ENCODE data around the gene NAV1. TPM values are rescaled to one million over a fixed set of nuclear protein-coding genes. Genes with fewer than 3 reads are reported as not detected.

The NAV1 gene
- total RNA-seq, 2 experiments from 2014 or later, result 2.8 to 4.3 TPM

DNA sequence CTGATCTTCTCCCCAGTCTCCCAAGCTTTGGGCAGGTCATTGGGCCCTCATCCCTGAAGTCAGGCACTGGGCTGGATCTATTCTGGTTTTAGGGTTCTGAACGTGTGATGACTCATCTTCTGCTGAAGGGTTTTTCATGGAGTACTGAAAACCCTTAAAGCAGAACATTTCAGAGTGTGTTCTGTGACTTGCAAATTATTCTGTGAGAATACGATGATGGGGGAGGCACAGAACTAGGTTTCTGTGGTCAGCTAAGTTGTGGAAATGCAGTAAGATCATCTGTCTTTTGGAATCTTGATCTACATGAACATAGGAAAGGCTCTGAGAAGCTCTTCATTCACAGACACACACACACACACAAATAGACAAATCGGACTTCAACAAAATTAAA lies 46.2 kb downstream of the NAV1 start:
- no peak for TF ChIP-seq CTCF (IDR thresholded peaks at IDR 0.05)
- Histone ChIP-seq H3K9me3 (ENCODE audit: control insufficient read depth in 1 of 2, insufficient read depth in 1 of 2, low read length in 2 of 2) (no peaks in the 10 kb centered on the region), H3K4me1 (ENCODE audit: insufficient read depth, low read length) (no peaks in the 10 kb centered on the region), H3K27ac (ENCODE audit: low read depth in 1 of 2, low read length in 2 of 2) (no peak overlapping the region), H3K4me3 (ENCODE audit: low read length) (no peak overlapping the region), H3K27me3 (ENCODE audit: control insufficient read depth in 1 of 2, insufficient read depth in 2 of 2, low read length in 2 of 2) (no peaks in the 10 kb centered on the region), H3K36me3 (ENCODE audit: insufficient read depth, low read length) (no peaks in the 10 kb centered on the region)
- no peaks in the 10 kb centered on the region for H3K36me3 Mint-ChIP-seq (ENCODE audit: low read depth)
- DNase-seq (no peak), ATAC-seq (ENCODE audit: poor library complexity) (no peak)
- no peaks in the 10 kb centered on the region for H3K4me1 Mint-ChIP-seq (ENCODE audit: low read depth)
- H3K27ac Mint-ChIP-seq, result no peak overlapping the region
- POLR2A ChIA-PET, result no interaction called here
- no peaks in the 10 kb centered on the region for H3K9me3 Mint-ChIP-seq
- CTCF ChIA-PET, result no interaction called here
- intact Hi-C loops (cut with DNase I, micrococcal nuclease), result no loop called here
- peaks cover 5% of the 10 kb centered on the region for H3K27me3 Mint-ChIP-seq
- H3K4me3 Mint-ChIP-seq, result no peak overlapping the region

GRCh38 chr1:201585901-201586300 lies 47.0 kb downstream of the NAV1 start:
- peaks cover 5% of the 10 kb centered on the region for H3K27me3 Mint-ChIP-seq
- no peaks in the 10 kb centered on the region for H3K27me3 ChIP-seq (ENCODE audit: control insufficient read depth in 1 of 2, insufficient read depth in 2 of 2, low read length in 2 of 2)
- intact Hi-C loops (cut with DNase I, micrococcal nuclease), result no loop called here
- H3K36me3 ChIP-seq (ENCODE audit: insufficient read depth, low read length), result no peaks in the 10 kb centered on the region
- H3K4me1 Mint-ChIP-seq (ENCODE audit: low read depth), result no peaks in the 10 kb centered on the region
- no peak overlapping the region for H3K27ac Mint-ChIP-seq
- no peaks in the 10 kb centered on the region for H3K36me3 Mint-ChIP-seq (ENCODE audit: low read depth)
- POLR2A ChIA-PET, result no interaction called here
- no peak overlapping the region for H3K4me3 ChIP-seq (ENCODE audit: low read length)
- DNase-seq (no peak), ATAC-seq (ENCODE audit: poor library complexity) (no peak)
- no peaks in the 10 kb centered on the region for H3K4me1 ChIP-seq (ENCODE audit: insufficient read depth, low read length)
- no peaks in the 10 kb centered on the region for H3K9me3 Mint-ChIP-seq
- no peak overlapping the region for H3K27ac ChIP-seq (ENCODE audit: low read depth in 1 of 2, low read length in 2 of 2)
- H3K9me3 ChIP-seq (ENCODE audit: control insufficient read depth in 1 of 2, insufficient read depth in 1 of 2, low read length in 2 of 2), result no peaks in the 10 kb centered on the region
- CTCF ChIA-PET, result no interaction called here
- H3K4me3 Mint-ChIP-seq, result no peak overlapping the region
- no peak for TF ChIP-seq CTCF (IDR thresholded peaks at IDR 0.05)

DNA sequence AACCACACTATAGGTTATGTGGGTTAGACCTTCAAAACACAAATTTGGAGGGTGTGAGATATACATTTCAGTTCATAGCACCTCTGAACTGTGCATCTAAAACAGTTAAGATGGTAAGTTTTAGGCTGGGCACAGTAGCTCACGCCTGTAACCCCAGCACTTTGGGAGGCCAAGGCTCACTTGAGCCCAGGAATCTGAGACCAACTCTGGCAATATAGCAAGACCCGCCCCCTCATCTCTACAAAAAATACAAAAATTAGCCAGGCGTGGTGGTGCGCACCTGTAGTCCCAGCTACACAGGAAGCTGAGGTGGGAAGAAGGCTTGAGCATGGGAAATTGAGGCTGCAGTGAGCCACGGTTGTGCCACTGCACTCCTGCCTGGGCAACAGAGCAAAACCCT lies 47.9 kb downstream of the NAV1 start:
- no peak overlapping the region for H3K4me3 Mint-ChIP-seq
- H3K36me3 Mint-ChIP-seq (ENCODE audit: low read depth), result no peaks in the 10 kb centered on the region
- Histone ChIP-seq H3K4me3 (ENCODE audit: low read length) (no peak overlapping the region), H3K36me3 (ENCODE audit: insufficient read depth, low read length) (no peaks in the 10 kb centered on the region), H3K27me3 (ENCODE audit: control insufficient read depth in 1 of 2, insufficient read depth in 2 of 2, low read length in 2 of 2) (no peaks in the 10 kb centered on the region), H3K27ac (ENCODE audit: low read depth in 1 of 2, low read length in 2 of 2) (no peak overlapping the region), H3K9me3 (ENCODE audit: control insufficient read depth in 1 of 2, insufficient read depth in 1 of 2, low read length in 2 of 2) (no peaks in the 10 kb centered on the region), H3K4me1 (ENCODE audit: insufficient read depth, low read length) (no peaks in the 10 kb centered on the region)
- TF ChIP-seq CTCF (IDR thresholded peaks at IDR 0.05), result no peak
- DNase-seq, result no peak
- H3K27ac Mint-ChIP-seq, result no peak overlapping the region
- intact Hi-C loops (cut with DNase I, micrococcal nuclease), result no loop called here
- no peaks in the 10 kb centered on the region for H3K4me1 Mint-ChIP-seq (ENCODE audit: low read depth)
- POLR2A ChIA-PET, result no interaction called here
- no peak for ATAC-seq (ENCODE audit: poor library complexity)
- no peaks in the 10 kb centered on the region for H3K9me3 Mint-ChIP-seq
- peaks cover 5% of the 10 kb centered on the region for H3K27me3 Mint-ChIP-seq
- CTCF ChIA-PET, result no interaction called here
